ENCODE data around the gene ZNF337.
A peak's percentile ranks its signal among the peaks of the same experiment; 100 is the strongest.

Gene ZNF337
- 26.6 to 95.0 (median 43.9) reads per million in 9 experiments for total RNA-seq

DNA sequence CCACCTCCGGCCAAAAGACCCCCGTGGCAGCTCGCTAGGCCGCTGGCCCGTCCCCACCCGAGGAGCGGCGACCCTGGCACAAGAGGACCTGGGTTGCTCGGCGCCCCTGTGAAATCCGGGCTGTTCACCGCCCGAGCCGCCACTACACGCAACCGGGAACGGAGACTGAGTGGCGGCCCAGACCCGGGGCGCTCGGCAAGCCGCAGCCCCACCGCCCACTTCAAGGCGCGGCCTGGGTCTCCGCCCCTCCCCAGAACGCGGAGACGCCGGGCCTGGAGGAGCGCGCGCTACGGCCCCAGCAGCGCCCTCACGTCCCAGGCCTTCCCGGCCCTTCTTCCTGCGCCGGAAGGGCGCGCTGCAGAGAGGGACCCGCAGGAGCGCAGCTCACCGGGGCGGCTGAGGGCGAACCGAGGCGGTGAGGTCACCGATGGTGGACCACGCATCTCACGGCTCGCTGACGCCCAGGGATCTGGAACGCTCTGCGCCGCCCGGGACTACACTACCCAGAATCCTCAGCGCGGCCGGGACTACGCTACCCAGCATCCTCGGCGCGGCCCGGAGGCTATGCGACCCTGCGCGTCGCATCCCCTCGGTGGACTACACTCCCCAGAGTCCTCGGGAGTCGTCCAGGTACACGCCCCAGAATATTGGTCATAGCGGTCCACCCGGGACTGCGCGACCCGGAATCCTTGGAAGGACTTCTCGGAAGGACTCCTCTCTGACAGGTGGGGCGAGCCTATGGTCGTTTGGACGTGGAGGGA, at the start of gene ZNF337:
ZNF337 (minus strand) TSS at position 483 of the 761 bp plus-strand sequence. CDS start 10,436 bp downstream, outside the sequence.
- H3K4me1 Mint-ChIP-seq (ENCODE audit: low read depth in 2 of 2) = peaks cover 10 to 24% of the 10 kb centered on the region in 2 donors
- peak within 1 kb of the TSS; percentile 92 to 96 for H3K4me3 Mint-ChIP-seq
- peaks cover 0 to 10% of the 10 kb centered on the region in 2 donors for H3K9me3 Mint-ChIP-seq
- peak; percentile 90 to 92 (median 91) for DNase-seq
- H3K27ac Mint-ChIP-seq = peak within 1 kb of the TSS; percentile 95
- no peaks in the 10 kb centered on the region for H3K27me3 Mint-ChIP-seq
- ATAC-seq (replicated peaks) = peak; percentile 98
- peaks cover 13% of the 10 kb centered on the region for H3K36me3 Mint-ChIP-seq (ENCODE audit: insufficient read depth)

DNA sequence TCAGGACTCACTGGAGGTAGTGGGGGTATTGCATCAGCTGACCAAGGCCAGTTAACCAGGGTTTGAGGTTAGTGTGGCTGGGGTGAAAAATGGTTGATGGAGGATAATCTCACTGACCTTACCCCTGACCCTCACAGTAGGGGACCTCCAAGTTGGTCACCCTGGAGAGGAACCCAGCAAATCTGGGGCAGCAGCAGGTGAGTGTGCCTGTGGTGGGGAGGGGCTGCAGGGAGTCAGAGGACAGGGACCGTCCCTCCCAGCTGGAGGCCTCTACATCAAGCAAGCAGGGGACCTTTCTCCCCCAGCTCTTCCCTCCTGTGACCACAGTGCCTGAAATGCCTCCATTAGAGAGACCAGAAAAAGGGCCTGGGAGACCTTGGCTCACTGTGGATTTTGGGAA, 49.1 kb upstream of the ZNF337 start:
- DNase-seq (no peak), ATAC-seq (replicated peaks) (no peak)
- Mint-ChIP-seq H3K27me3 (no peaks in the 10 kb centered on the region), H3K36me3 (ENCODE audit: insufficient read depth) (peaks cover 5% of the 10 kb centered on the region), H3K4me1 (ENCODE audit: low read depth in 2 of 2) (peaks cover 5 to 7% of the 10 kb centered on the region in 2 donors), H3K9me3 (no peaks in the 10 kb centered on the region), H3K4me3 (no peak overlapping the region), H3K27ac (peak overlapping the region; percentile 38 to 89)

DNA sequence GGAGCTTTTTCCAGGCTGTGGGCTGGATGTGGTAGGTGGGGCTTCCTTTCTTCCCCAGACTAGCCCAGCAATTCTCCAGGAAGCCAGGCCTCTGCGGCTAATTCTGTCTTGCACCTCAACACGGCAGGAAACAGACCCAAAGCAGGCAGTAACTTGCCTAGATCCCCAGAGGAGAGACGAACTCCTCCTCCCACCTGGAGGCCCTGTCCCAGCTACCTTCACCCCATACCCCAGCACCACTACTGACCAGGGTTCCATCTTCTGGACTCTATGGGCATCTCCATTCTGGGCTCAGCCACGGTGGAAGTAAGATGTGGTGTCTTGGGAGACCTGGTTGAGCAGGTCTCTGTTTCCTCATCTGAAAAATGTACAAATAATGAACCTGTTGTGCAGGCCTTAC, 48.4 kb upstream of the ZNF337 start:
- H3K9me3 Mint-ChIP-seq = no peaks in the 10 kb centered on the region
- H3K27me3 Mint-ChIP-seq = no peaks in the 10 kb centered on the region
- no peak for ATAC-seq (replicated peaks)
- H3K36me3 Mint-ChIP-seq (ENCODE audit: insufficient read depth) = peaks cover 5% of the 10 kb centered on the region
- H3K27ac Mint-ChIP-seq = no peak overlapping the region
- H3K4me3 Mint-ChIP-seq = no peak overlapping the region
- no peak for DNase-seq
- H3K4me1 Mint-ChIP-seq (ENCODE audit: low read depth in 2 of 2) = peaks cover 4% of the 10 kb centered on the region in 2 donors

DNA sequence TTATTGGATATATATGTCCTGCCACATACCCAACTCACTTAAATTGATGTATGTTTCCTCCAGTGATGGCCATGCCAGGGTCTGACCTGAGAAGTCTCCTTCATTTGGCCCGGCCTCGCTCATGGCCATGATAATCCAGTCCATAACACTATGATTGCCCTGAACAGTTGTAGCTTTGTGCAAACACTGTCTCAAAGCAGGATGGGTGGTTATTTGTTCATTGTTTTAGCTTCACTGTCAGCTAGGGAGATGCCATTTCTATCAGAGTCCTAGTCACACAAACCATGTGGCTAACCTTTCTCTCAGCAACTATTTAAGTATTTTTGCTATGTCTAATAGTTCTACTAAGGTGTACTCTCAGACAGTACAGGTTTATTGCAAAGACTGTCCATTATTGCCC, 47.6 kb upstream of the ZNF337 start:
- no peak for ATAC-seq (replicated peaks)
- Mint-ChIP-seq H3K36me3 (ENCODE audit: insufficient read depth) (peaks cover 2% of the 10 kb centered on the region), H3K27me3 (no peaks in the 10 kb centered on the region), H3K4me3 (no peak overlapping the region), H3K9me3 (no peaks in the 10 kb centered on the region), H3K4me1 (ENCODE audit: low read depth in 2 of 2) (peaks cover 9 to 11% of the 10 kb centered on the region in 2 donors), H3K27ac (no peak overlapping the region)
- DNase-seq = no peak

DNA sequence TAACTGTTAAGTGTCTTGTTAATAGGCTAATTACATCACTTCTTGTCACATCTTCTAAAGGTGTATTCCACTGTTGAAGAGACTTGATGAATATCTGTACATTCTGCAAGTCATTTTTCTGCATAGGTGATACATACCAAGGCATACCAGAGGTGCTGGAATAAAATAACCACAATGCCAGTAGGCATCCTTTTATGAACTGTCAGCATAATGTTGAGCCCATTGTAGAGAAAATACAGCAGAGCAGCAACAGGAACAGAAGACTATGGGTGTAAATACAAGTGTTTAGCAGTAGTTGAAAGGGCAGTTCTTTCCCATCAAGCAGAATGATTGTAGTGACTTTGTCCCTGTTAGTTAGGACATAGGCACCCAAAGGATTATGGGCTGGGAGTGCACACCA, 44.4 kb upstream of the ZNF337 start:
- no peaks in the 10 kb centered on the region for H3K9me3 Mint-ChIP-seq
- peaks cover 2% of the 10 kb centered on the region for H3K36me3 Mint-ChIP-seq (ENCODE audit: insufficient read depth)
- DNase-seq (no peak), ATAC-seq (replicated peaks) (no peak)
- peaks cover 9 to 13% of the 10 kb centered on the region in 2 donors for H3K4me1 Mint-ChIP-seq (ENCODE audit: low read depth in 2 of 2)
- no peaks in the 10 kb centered on the region for H3K27me3 Mint-ChIP-seq
- H3K27ac Mint-ChIP-seq = peak overlapping the region in 1 of 2 donors; percentile 35
- H3K4me3 Mint-ChIP-seq = no peak overlapping the region

DNA sequence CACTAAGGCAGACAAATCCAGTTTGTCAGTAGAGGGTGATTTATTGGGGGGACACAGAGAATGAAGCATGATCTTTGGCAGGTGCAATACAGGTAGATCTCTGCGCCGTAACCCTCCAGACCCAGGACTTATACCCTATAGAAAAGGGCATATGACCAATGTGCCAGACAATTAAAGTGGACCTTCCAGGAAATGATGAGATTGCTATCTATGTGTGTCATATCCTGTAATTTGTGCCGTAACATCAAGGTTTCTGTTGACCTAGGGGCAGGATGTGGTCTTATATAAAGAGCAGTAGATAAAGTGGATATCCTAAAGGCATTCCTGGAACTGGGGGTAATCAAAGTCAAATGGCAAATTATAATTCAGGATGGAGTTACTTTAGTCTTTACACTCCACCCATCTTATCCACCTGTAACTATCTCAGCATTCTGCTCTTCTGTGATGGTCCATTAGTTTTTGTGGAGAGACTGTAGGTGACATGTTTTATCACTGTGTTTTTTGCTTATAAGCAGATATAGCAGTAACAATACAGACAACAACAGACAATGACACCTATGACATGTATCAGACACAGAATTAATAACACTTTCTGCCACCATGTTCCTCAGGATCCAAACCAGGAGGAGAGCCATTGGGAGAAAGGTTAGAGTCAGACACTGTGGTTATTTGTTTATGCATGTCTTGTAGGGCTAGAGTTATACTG, 43.1 kb upstream of the ZNF337 start:
- H3K4me3 Mint-ChIP-seq = peak overlapping the region in 1 of 2 donors; percentile 5
- DNase-seq = peak; percentile 9 to 17 (median 17)
- no peaks in the 10 kb centered on the region for H3K27me3 Mint-ChIP-seq
- H3K9me3 Mint-ChIP-seq = no peaks in the 10 kb centered on the region
- H3K36me3 Mint-ChIP-seq (ENCODE audit: insufficient read depth) = no peaks in the 10 kb centered on the region
- peak overlapping the region; percentile 23 to 58 for H3K27ac Mint-ChIP-seq
- peaks cover 9 to 10% of the 10 kb centered on the region in 2 donors for H3K4me1 Mint-ChIP-seq (ENCODE audit: low read depth in 2 of 2)
- ATAC-seq (replicated peaks) = peak; percentile 95

DNA sequence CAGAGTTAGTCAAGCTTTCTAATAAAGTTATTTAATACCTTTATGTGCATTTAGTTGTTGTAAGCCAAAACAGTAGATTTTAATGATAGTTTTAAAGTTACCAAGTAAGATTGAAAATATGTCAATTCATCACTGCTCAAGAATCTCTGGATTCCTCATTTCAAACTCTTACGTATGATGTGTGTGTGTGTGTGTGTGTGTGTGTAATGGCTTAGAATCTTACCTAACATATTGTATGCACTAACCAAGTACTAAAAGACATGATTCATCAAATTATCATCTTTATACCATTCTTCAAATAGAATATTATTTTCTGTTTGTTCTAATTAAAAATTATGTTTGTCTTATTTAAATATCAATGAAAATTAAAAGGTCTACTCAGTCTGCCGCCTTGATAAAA, 41.5 kb upstream of the ZNF337 start:
- Mint-ChIP-seq H3K36me3 (ENCODE audit: insufficient read depth) (no peaks in the 10 kb centered on the region), H3K9me3 (no peaks in the 10 kb centered on the region), H3K4me3 (no peak overlapping the region), H3K4me1 (ENCODE audit: low read depth in 2 of 2) (peaks cover 9 to 11% of the 10 kb centered on the region in 2 donors), H3K27ac (no peak overlapping the region), H3K27me3 (no peaks in the 10 kb centered on the region)
- ATAC-seq (replicated peaks) (no peak), DNase-seq (no peak)

DNA sequence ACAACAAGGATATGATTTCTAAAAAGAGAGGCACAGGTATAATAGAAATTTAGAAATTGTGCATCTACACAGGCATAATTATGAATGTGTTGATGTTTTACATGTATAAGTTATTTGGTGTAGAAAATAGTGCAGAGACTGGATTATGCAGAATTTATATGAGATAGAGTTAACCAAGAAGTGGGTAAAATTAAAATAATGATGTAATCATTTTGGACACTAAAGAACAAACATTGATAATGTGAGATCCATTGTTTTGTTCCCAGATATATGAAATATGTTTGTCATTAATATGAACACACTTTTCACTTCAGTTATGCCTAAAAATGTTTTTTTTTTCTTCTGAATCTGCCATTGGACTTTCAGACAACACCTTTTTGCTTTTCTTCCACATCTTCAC, 37.2 kb upstream of the ZNF337 start:
- Mint-ChIP-seq H3K27ac (no peak overlapping the region), H3K27me3 (no peaks in the 10 kb centered on the region), H3K36me3 (ENCODE audit: insufficient read depth) (no peaks in the 10 kb centered on the region), H3K9me3 (no peaks in the 10 kb centered on the region), H3K4me3 (no peak overlapping the region), H3K4me1 (ENCODE audit: low read depth in 2 of 2) (peaks cover 0 to 3% of the 10 kb centered on the region in 2 donors)
- DNase-seq = no peak
- no peak for ATAC-seq (replicated peaks)

DNA sequence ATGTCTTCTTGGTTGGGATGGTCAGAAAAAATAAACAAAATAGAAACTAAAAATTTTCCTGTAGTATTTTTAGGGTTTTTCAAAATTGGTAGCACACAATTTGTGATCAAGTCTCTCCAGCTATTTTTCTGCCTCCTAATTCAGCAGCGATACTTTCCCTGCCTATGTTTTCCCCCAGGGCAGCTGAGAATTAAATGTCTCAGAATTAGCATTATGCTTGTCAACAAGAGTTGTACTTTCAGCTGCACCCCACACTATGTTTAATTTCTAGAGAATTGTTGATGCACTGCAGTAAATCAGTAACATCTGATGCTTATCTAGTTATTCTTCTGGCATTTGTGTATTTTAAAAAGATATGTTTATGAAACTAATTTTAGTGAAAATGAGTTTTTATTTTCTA, 34.2 kb upstream of the ZNF337 start:
- peaks cover 1 to 7% of the 10 kb centered on the region in 2 donors for H3K4me1 Mint-ChIP-seq (ENCODE audit: low read depth in 2 of 2)
- H3K36me3 Mint-ChIP-seq (ENCODE audit: insufficient read depth) = no peaks in the 10 kb centered on the region
- H3K9me3 Mint-ChIP-seq = peaks cover 2 to 6% of the 10 kb centered on the region in 2 donors
- no peak for DNase-seq
- H3K27ac Mint-ChIP-seq = no peak overlapping the region
- no peaks in the 10 kb centered on the region for H3K27me3 Mint-ChIP-seq
- H3K4me3 Mint-ChIP-seq = no peak overlapping the region
- ATAC-seq (replicated peaks) = no peak

DNA sequence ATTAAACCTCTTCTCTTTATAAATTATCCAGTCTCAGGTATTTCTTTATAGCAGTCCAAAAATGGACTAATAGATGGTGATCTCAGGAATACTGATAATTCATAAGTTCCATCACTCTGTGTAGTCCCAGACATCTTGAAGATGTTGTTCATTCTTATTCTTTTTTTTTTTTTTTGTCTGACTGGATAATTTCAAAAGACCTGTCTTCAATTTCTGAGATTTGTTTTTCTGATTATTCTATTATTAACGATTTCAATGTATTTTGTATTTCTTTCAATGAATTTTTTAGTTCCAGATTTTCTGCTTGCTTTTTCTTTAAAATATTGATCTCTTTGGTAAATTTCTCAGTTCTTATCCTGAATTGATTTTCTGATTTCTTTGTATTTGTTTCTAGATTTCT, 29.7 kb upstream of the ZNF337 start:
- H3K27me3 Mint-ChIP-seq = no peaks in the 10 kb centered on the region
- peaks cover 1 to 10% of the 10 kb centered on the region in 2 donors for H3K4me1 Mint-ChIP-seq (ENCODE audit: low read depth in 2 of 2)
- DNase-seq = no peak
- peak overlapping the region in 1 of 2 donors; percentile 73 for H3K27ac Mint-ChIP-seq
- peak overlapping the region in 1 of 2 donors; percentile 27 for H3K4me3 Mint-ChIP-seq
- H3K9me3 Mint-ChIP-seq = peaks cover 4 to 6% of the 10 kb centered on the region in 2 donors
- ATAC-seq (replicated peaks) = no peak
- no peaks in the 10 kb centered on the region for H3K36me3 Mint-ChIP-seq (ENCODE audit: insufficient read depth)

DNA sequence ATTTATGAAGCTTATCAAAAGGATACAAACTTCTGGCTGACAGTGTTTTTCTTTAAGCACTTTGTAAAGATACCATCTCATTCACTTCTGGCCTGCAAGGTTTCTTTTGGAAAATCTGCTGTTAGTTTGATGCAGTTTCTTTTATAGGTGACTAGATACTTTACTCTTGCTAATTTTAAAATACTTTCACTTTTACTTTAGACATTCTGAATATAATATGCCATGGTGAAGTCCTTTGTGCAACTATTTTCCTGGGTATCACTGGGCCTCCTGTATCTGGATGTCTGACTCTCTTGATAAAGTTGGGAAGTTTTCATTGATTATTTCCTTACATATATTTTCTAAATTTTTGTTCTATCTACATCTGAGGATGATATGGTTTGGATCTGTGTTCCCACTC, 29.0 kb upstream of the ZNF337 start:
- no peaks in the 10 kb centered on the region for H3K27me3 Mint-ChIP-seq
- H3K9me3 Mint-ChIP-seq = peaks cover 4 to 6% of the 10 kb centered on the region in 2 donors
- DNase-seq (no peak), ATAC-seq (replicated peaks) (no peak)
- peaks cover 3 to 10% of the 10 kb centered on the region in 2 donors for H3K4me1 Mint-ChIP-seq (ENCODE audit: low read depth in 2 of 2)
- H3K36me3 Mint-ChIP-seq (ENCODE audit: insufficient read depth) = no peaks in the 10 kb centered on the region
- H3K4me3 Mint-ChIP-seq = peak overlapping the region; percentile 27 to 38
- peak overlapping the region; percentile 20 to 73 for H3K27ac Mint-ChIP-seq

DNA sequence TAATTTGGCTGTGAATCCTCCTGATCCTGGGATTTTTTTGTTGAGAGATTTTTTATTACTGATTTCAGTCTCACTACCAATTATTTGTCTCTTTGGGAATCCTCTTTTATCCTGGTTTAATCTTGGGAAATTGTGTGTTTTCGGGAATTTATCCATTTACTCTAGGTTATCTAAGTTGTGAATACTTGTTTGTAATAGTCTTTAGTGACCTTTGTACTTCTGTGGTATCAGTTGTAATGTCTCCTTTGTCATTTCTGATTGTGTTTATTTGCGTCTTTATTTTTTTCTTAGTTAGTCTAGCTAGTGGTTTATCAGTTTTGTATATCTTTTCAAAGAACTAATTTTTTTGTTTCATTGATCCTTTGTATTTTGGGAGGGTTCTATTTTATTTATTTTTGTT, 27.3 kb upstream of the ZNF337 start:
- Mint-ChIP-seq H3K27ac (no peak overlapping the region), H3K27me3 (no peaks in the 10 kb centered on the region), H3K4me1 (ENCODE audit: low read depth in 2 of 2) (peaks cover 14 to 19% of the 10 kb centered on the region in 2 donors), H3K9me3 (peaks cover 4 to 6% of the 10 kb centered on the region in 2 donors), H3K36me3 (ENCODE audit: insufficient read depth) (no peaks in the 10 kb centered on the region), H3K4me3 (no peak overlapping the region)
- ATAC-seq (replicated peaks) (no peak), DNase-seq (no peak)

DNA sequence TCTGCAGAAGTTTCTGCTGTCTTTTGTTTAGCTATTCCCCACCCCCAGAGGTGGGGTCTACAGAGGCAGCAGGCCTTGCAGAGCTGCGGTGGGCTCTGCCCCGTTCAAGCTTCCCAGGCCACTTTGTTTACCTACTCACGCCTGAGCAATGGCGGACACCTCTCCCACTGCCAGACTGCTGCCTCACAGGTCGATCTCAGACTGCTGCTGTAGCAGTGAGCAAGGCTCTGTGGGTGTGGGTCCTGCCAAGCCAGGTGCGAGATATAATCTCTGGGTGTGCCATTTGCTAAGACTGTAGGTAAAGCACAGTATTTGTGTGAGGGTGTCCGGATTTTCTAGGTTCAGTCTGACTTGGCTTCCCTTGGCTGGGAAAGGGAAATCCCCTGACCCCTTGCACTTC, 23.6 kb upstream of the ZNF337 start:
- H3K9me3 Mint-ChIP-seq = peaks cover 0 to 4% of the 10 kb centered on the region in 2 donors
- H3K27ac Mint-ChIP-seq = peak overlapping the region; percentile 86 to 88
- H3K36me3 Mint-ChIP-seq (ENCODE audit: insufficient read depth) = no peaks in the 10 kb centered on the region
- H3K4me1 Mint-ChIP-seq (ENCODE audit: low read depth in 2 of 2) = peaks cover 11 to 17% of the 10 kb centered on the region in 2 donors
- peak overlapping the region; percentile 71 to 73 for H3K4me3 Mint-ChIP-seq
- ATAC-seq (replicated peaks) (no peak), DNase-seq (no peak)
- H3K27me3 Mint-ChIP-seq = no peaks in the 10 kb centered on the region
